Measurements from ENCODE around the gene MROH9. TPM values are rescaled to one million over a fixed set of nuclear protein-coding genes. Genes with fewer than 3 reads are reported as not detected.

Gene MROH9
- total and polyA plus RNA-seq, 11 donors = not detected

DNA sequence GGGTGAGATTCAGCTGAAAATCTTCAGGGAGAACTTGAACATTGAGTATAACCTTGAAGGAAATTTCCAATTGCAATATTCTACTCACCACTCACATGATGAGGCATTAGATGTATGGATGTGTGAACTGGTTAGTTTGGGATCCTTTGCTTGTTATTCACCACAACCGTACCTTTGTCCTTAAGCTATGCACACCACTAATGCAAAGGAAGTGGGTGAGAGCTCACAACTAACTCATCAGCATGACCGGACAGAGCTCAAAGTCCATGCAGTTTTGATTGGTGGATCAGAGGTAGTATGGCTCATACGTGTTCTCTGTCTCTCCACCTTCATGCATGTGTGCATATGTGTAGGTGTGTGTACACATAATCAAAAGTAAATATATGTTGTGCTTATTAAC, 43.5 kb upstream of the MROH9 start:
- Histone ChIP-seq H3K27me3 (no peaks in the 10 kb centered on the region), H3K9me3 (no peaks in the 10 kb centered on the region), H3K4me3 (no peak overlapping the region), H3K27ac (no peak overlapping the region), H3K4me1 (no peaks in the 10 kb centered on the region), H3K36me3 (no peaks in the 10 kb centered on the region)
- 84 to 91% (median 86%) methylated on average over 3 of the region's 3 CpGs for WGBS, 4 donors
- intact Hi-C loops (cut with DNase I) = no loop called here
- TF ChIP-seq, protein P1, sequence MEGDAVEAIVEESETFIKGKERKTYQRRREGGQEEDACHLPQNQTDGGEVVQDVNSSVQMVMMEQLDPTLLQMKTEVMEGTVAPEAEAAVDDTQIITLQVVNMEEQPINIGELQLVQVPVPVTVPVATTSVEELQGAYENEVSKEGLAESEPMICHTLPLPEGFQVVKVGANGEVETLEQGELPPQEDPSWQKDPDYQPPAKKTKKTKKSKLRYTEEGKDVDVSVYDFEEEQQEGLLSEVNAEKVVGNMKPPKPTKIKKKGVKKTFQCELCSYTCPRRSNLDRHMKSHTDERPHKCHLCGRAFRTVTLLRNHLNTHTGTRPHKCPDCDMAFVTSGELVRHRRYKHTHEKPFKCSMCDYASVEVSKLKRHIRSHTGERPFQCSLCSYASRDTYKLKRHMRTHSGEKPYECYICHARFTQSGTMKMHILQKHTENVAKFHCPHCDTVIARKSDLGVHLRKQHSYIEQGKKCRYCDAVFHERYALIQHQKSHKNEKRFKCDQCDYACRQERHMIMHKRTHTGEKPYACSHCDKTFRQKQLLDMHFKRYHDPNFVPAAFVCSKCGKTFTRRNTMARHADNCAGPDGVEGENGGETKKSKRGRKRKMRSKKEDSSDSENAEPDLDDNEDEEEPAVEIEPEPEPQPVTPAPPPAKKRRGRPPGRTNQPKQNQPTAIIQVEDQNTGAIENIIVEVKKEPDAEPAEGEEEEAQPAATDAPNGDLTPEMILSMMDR (IDR thresholded peaks at IDR 0.05) = no peak
- no peak for TF ChIP-seq POLR2A (IDR thresholded peaks at IDR 0.05)
- ATAC-seq (no peak), DNase-seq (no peak)

DNA sequence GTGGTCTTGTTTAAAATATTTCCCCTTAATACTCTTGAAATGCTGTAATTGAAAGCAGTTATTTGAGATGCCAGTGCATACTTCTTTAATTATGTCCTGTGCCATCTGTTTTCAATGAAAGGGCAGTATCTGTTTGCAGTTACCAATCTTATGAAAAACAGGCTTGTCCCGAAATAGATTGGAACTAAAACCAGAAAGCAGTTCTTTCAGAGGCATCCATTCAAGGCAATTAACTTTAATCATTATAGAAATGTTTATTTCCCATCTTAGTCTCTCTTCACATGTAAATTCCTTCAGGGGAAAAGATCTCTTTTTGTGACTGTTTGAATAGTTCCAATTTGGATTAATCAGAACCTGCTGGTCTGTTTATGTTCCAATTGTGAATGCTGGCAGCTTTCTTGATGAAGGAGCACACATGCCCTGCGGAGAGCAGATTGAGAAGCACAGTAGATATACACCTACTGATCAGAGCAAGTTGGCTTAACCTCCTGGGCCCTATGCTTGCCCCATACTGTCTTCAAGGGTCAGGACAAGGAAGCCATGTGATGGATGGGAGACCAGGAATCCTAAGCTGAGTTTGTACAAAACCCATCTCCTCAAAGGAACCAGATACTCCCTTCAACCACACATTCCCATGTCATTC, 41.6 kb upstream of the MROH9 start:
- ATAC-seq (no peak), DNase-seq (no peak)
- TF ChIP-seq, protein P1 (IDR thresholded peaks at IDR 0.05) = no peak
- no peak for TF ChIP-seq POLR2A (IDR thresholded peaks at IDR 0.05)
- intact Hi-C loops (cut with DNase I) = no loop called here
- Histone ChIP-seq H3K4me1 (no peaks in the 10 kb centered on the region), H3K36me3 (no peaks in the 10 kb centered on the region), H3K27me3 (no peaks in the 10 kb centered on the region), H3K27ac (no peak overlapping the region), H3K4me3 (no peak overlapping the region), H3K9me3 (no peaks in the 10 kb centered on the region)
- WGBS, 4 donors = 51 to 75% (median 63%) methylated on average over 2 of the region's 2 CpGs

DNA sequence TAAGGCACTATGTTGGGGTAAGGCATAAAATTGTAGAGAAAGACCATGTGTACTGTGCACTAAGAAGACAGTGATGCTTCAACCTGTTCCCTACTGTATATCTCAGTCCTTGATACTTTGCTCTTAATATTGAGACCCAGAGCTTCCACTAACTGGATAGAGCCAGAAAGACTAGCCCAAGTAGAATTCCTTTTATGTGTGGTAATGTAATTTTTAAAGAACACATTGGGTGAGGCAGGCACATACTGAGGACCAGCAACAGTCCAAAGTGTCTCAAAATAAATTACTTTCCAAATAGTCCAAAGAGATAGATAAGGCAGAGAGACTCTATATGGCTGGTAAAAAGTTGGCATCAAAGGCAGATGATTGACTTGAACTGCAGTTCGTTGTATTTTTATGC, 31.4 kb upstream of the MROH9 start:
- peak overlapping the region in 2 of 12 donors; percentile 24 to 52 for H3K27ac ChIP-seq
- no peaks in the 10 kb centered on the region for H3K36me3 ChIP-seq
- no peaks in the 10 kb centered on the region for H3K9me3 ChIP-seq
- ATAC-seq (peak in 1 of 4 donors; percentile 34), DNase-seq (no peak)
- H3K4me1 ChIP-seq = peaks cover 0 to 15% (median 0%) of the 10 kb centered on the region in 12 donors
- no peaks in the 10 kb centered on the region for H3K27me3 ChIP-seq
- 33 to 61% (median 49%) methylated on average over 1 of the region's 1 CpG for WGBS, 4 donors
- intact Hi-C loops (cut with DNase I) = loop anchor here in 1 of 10 donors (10.0 kb wide), 1 partner anchor 1149 kb away; no protein-coding TSS in a partner anchor
- H3K4me3 ChIP-seq = no peak overlapping the region
- no peak for TF ChIP-seq POLR2A (IDR thresholded peaks at IDR 0.05)
- TF ChIP-seq, protein P1 (IDR thresholded peaks at IDR 0.05) = no peak

DNA sequence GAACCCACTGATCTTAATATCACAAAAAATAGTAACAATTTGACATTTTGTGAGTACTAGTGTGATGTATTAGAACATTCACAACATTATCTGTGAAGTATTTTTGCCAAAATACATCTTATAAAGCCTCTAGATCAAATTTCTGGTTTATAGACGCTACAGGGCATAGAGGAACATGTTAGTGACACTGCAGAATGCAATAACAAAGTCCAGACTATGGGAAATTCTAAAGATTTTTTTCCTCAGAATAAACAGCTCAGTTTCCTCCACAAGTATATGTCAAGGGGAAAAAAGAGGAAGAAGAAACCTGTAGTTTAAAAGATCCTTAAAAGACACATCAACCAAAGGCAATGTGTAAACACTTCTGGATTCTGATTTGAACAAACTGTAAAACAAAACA, 26.4 kb upstream of the MROH9 start:
- no peaks in the 10 kb centered on the region for H3K36me3 ChIP-seq
- H3K4me1 ChIP-seq = peaks cover 0 to 8% (median 0%) of the 10 kb centered on the region in 12 donors
- no peak for DNase-seq
- H3K9me3 ChIP-seq = no peaks in the 10 kb centered on the region
- H3K27me3 ChIP-seq = no peaks in the 10 kb centered on the region
- H3K27ac ChIP-seq = no peak overlapping the region
- intact Hi-C loops (cut with DNase I) = loop anchor here in 1 of 10 donors (10.0 kb wide), 1 partner anchor 1154 kb away; no protein-coding TSS in a partner anchor
- TF ChIP-seq, protein P1 (IDR thresholded peaks at IDR 0.05) = no peak
- TF ChIP-seq POLR2A (IDR thresholded peaks at IDR 0.05) = no peak
- ATAC-seq = no peak
- H3K4me3 ChIP-seq = no peak overlapping the region
- WGBS, 4 donors = 59 to 80% (median 74%) methylated on average over 1 of the region's 1 CpG
